ENCODE data around the gene NFAT5.
"Not testable (repeated sequence)": the region's sequence is repeated elsewhere in the genome, so short reads cannot be mapped to it uniquely, and the experiment has no call there.

Gene NFAT5

GRCh38 chr16:69554495-69554894, 11.3 kb upstream of the NFAT5 start:
- TF ChIP-seq CTCF (IDR thresholded peaks at IDR 0.05; ENCODE audit: extremely low read depth, insufficient read depth, missing control alignments), result no peak
- no peak for DNase-seq (ENCODE audit: low spot score)
- in situ Hi-C loops (cut with MboI; ENCODE audit: low pct_unique_long_range_greater_than_20kb, low sequenced_read_pairs, unreplicated experiment), result no loop called here

DNA sequence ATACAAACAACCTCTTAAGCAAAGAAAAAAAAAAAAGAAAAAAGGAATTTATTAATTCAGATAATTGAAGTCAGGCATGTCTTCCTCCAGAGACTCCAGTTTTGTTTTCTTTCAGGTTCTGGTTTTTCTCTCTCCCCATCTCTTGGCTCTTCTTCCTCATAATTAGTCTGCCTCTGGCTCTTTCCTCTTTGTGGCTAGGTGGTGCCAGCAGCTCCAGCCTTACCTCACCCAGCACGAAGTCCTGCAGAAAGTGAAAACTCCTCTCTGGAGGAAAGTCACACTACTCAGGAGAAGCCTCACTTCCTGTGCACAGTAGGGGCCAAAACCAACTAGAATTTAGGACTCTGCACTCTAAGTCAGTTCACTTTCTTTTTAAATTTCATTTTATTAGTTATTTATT, 10.3 kb upstream of the NFAT5 start:
- no peak for TF ChIP-seq CTCF (IDR thresholded peaks at IDR 0.05; ENCODE audit: extremely low read depth, insufficient read depth, missing control alignments)
- no peak for DNase-seq (ENCODE audit: low spot score)
- in situ Hi-C loops (cut with MboI; ENCODE audit: low pct_unique_long_range_greater_than_20kb, low sequenced_read_pairs, unreplicated experiment), result no loop called here

DNA sequence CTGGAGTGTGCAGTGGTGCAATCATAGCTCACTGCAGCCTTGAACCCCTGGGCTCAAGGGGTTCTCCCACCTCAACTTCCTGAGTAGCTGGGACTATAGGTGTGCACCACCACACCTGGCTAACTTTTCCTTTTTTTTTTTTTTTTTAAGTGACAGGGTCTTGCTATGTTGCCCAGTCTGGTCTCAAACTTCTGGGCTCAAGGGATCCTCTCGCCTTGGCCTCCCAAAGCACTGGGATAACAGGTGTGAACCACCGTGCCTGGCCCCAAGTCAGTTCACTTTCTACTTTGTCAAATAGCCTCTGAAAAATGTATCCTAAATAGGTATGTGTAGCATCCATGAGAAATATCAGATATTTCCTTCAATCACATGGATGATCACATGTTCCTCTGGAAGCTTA, 9.9 kb upstream of the NFAT5 start:
- DNase-seq (ENCODE audit: low spot score), result no peak

GRCh38 chr16:69559164-69559563, 6.6 kb upstream of the NFAT5 start:
- in situ Hi-C loops (cut with MboI; ENCODE audit: low pct_unique_long_range_greater_than_20kb, low sequenced_read_pairs, unreplicated experiment), result no loop called here
- no peak for TF ChIP-seq CTCF (IDR thresholded peaks at IDR 0.05; ENCODE audit: extremely low read depth, insufficient read depth, missing control alignments)
- no peak for DNase-seq (ENCODE audit: low spot score)

More for the DNA sequence above, 9.9 kb upstream of the NFAT5 start:
- TF ChIP-seq CTCF (IDR thresholded peaks at IDR 0.05; ENCODE audit: extremely low read depth, insufficient read depth, missing control alignments), result no peak
- in situ Hi-C loops (cut with MboI; ENCODE audit: low pct_unique_long_range_greater_than_20kb, low sequenced_read_pairs, unreplicated experiment), result no loop called here

- DNase-seq (ENCODE audit: low spot score); in situ Hi-C loops (cut with MboI; ENCODE audit: low pct_unique_long_range_greater_than_20kb, low sequenced_read_pairs, unreplicated experiment): not testable (repeated sequence)
These were observed 4.4 kb upstream of the NFAT5 start for GRCh38 chr16:69561367-69561766.

DNA sequence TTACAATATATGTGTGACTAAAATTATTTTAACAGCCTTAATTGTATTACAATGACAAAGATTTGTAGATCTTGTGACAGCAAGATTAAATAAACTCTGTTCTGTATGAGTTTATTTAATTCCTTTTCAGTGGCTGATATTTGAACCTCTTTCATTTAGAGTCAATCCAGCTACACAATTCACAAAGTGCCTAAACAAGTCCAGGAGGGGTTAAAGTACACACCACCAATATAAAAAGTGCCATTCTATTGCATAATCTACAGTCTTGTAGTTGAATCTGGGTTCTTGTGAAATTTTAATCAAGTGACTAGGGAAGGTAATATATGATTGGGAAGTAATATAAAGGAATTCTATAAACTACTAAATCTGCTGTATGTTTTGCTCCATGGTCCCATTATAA, 3.9 kb upstream of the NFAT5 start:
- in situ Hi-C loops (cut with MboI; ENCODE audit: low pct_unique_long_range_greater_than_20kb, low sequenced_read_pairs, unreplicated experiment), result no loop called here
- no peak for DNase-seq (ENCODE audit: low spot score)
- TF ChIP-seq CTCF (IDR thresholded peaks at IDR 0.05; ENCODE audit: extremely low read depth, insufficient read depth, missing control alignments), result no peak

DNA sequence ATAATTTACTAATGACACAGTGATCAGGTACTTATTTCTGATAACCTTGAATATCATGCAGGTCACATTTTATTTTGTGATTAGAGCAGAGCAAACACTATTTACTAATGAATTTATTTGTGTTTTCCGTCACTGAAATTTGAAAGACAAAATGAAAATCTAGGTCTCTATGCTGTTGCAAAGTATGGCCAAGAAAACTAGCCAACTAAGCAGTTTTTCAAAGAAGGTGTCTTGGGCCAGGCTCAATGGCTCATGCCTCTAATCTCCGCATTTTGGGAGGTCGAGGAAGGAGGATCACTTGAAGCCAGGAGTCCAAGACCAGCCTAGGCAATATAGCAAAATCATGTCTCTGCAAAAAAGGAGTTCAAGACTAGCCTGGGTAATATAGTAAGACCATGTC, 3.0 kb upstream of the NFAT5 start:
- TF ChIP-seq CTCF (IDR thresholded peaks at IDR 0.05; ENCODE audit: extremely low read depth, insufficient read depth, missing control alignments), result no peak
- no peak for DNase-seq (ENCODE audit: low spot score)
- in situ Hi-C loops (cut with MboI; ENCODE audit: low pct_unique_long_range_greater_than_20kb, low sequenced_read_pairs, unreplicated experiment), result no loop called here

All from GM13977 (cell line).